GM18517 (cell line): ENCODE measurements around the gene TFDP1.
A peak's percentile ranks its signal among the peaks of the same experiment; 100 is the strongest.

Experiments used
- ATAC-seq: cut with Tn5 transposase; IDR thresholded peaks from one replicate; pipeline ENCODE4 v1.9.1; 2021; ENCODE audit warnings: mild to moderate bottlenecking, moderate library complexity; ENCODE audit not compliant: unreplicated experiment

The TFDP1 gene, protein sequence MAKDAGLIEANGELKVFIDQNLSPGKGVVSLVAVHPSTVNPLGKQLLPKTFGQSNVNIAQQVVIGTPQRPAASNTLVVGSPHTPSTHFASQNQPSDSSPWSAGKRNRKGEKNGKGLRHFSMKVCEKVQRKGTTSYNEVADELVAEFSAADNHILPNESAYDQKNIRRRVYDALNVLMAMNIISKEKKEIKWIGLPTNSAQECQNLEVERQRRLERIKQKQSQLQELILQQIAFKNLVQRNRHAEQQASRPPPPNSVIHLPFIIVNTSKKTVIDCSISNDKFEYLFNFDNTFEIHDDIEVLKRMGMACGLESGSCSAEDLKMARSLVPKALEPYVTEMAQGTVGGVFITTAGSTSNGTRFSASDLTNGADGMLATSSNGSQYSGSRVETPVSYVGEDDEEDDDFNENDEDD

DNA sequence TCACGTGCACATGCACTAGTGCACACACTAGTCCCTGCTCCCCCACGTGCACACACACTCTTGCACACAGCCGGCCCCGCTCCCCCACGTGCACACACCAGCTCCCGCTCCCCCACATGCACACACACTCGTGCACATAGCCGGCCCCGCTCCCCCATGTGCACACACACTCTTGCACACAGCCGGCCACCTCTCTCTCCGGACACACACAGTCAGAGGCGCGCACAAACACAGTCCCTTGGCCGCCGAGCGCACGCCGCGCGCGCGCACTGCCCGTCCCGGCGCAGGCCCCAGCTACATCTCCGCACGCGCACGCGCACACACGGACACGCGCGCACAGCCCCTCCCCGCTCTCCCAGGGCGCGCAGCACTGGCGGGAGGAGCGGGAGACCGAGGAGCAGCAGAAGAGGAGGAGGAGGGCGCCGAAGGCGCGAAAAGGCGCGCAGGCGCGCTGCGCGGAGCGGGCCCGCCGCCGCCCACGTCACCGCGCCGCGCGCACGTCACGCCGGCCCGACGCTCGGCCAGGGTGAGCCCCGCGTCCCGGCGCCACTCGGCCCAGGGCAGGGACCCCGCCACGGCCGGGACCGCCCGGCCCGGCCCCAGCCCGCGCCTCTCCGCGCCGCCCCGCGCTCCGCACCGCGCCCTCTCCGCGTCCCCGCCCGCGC lies at the start of gene TFDP1:
TFDP1 (plus strand) TSS at position 549 of the 665 bp plus-strand sequence. CDS start 1,085 bp downstream, outside the sequence.
- peak; percentile 82 for ATAC-seq

GRCh38 chr13:113535381-113535781 lies 49.2 kb upstream of the TFDP1 start:
- ATAC-seq: no peak

DNA sequence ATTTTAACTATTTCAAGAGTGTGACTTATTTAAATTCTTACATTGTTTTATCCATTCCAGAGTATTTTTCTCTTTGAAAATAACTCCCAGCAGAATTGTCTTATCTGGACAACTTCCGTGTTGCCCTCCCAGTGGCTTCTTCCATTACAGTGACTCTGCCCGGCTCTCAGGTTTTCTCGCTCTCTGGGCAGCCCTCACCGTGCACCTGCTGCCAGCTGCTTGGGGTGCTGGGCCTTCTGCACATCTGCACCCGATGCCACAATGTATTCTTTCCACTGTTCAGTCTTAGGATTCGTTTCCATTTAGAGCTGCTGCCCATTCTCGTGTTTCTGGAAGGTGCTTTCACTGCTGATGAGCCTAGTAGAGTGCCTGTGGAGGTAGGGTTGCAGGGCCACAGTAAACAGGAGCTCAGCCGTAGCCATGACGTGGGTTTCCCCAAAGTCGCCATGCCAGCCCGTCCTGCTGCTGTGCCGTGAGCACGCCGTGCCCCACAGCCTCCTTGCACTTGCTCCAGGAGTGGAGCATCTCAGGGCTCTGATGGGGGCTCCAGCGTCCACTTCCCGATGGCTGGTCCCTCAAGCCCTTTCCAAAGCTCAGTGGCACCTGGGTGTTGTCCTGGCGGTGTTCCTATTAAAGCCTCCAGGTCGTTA lies 48.0 kb upstream of the TFDP1 start:
- no peak for ATAC-seq

DNA sequence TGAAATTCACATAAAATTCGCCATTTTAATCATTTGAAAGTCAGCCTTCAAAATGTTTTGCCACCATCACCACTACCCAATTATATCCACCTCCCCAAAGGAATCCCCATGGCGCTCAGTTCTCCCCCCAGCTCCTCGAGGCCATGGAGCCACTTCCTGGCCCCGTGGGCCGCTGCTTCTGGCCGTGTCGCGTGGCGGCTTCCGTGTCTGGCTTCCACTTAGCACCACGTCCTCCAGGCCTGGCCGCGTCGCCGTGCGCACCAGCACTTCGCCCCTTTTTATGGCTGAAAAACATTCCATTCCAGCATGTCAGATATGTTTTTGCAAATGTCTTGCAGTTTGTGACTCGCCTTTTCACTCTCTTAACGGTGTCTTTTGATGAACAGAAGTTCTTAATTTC lies 47.3 kb upstream of the TFDP1 start:
- ATAC-seq: no peak

DNA sequence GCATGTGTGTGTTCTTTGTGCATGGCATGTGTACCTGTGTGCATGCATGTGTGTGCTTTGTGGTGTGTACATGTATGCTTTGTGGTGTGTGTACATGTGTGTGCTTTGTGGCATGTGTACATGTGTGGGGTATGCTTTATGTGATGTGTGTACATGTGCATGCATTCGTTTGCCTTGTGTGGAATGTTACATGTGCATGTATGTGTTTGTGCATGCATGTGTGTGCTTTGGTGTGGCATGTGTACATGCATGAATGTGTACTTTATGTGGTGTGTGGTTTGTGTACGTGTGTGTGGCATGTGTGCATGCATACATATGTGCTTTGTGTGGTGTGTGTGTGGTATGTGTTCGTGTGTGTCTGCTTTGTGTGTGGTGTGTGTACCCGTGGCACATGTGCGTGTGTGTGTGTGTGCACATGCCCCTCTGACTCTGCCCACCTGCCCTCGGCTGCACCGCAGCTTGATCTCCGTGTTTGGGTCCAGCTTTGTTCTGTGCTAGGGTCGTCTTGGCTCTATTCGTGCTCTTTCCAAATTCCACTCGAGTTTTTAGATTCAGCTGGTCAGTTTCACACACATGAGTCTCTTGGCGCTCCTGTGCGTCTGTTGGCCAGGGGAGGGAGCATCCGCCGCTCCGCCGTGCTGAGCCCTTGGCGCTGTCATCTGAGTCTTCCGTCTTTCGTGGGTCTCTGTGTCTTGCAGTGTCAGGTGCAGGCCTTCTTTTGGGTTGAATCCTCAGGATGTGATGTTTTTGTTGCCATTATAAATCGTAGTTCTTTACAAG lies 46.5 kb upstream of the TFDP1 start:
- no peak for ATAC-seq

DNA sequence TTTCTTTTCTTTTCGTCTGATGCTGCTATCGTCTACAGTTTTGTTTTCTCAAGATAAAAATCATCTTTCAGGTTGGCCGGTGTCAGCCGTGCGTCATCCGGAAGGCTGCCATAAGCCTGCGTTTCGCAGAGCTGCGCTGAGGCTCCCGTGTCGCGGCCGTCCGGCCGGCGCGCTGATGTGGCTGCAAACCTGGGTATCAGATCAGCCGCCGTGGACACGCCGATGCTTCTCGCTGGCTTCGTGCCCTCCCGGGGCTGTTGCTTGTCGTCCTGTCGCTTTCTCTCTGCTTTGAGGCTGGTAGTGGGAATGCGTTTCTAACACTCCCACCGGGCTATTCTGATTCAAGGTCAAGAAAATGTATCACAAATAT lies 45.9 kb upstream of the TFDP1 start:
- no peak for ATAC-seq

DNA sequence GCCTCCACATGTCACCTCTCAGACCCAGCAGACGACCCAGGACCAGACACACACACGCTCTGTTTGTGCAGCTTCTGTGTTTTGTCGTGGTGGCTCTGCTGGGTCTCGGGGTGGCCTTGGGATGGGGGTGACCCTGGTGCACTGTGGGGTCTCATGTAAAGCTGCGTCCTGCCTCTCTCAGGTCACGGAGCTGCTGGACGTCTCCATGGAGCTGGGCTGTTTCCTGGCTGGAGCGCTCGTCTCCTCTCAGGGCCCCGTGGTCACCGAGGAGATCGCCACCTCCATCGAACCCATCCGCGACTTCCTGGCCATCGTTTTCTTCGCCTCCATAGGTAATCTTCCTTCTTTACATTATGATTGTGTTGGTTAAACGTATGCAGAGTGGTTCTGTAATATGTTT lies 45.4 kb upstream of the TFDP1 start:
- no peak for ATAC-seq

GRCh38 chr13:113539822-113540221 lies 44.7 kb upstream of the TFDP1 start:
- no peak for ATAC-seq

DNA sequence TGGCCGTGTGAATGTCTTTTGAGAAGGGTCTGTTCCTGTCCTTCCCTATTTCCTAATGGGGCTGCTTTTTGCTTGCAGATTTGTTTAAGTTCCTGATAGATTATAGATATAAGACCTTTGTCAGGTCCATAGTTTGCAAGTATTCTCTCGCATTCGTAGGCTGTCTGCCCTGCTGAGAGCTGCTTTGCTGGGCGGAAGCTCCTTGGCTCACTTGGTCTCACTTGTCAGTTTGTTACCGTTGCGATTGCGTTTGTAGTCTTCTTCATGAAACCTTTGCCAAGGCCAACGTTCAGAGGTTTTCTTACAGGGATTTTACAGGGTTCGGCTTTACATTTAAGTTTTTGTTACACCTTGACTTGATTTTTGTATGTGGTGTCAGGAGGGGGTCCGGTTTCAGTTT lies 44.0 kb upstream of the TFDP1 start:
- no peak for ATAC-seq

- ATAC-seq: no peak
Observed at GRCh38 chr13:113542751-113543424, 41.7 kb upstream of the TFDP1 start.

DNA sequence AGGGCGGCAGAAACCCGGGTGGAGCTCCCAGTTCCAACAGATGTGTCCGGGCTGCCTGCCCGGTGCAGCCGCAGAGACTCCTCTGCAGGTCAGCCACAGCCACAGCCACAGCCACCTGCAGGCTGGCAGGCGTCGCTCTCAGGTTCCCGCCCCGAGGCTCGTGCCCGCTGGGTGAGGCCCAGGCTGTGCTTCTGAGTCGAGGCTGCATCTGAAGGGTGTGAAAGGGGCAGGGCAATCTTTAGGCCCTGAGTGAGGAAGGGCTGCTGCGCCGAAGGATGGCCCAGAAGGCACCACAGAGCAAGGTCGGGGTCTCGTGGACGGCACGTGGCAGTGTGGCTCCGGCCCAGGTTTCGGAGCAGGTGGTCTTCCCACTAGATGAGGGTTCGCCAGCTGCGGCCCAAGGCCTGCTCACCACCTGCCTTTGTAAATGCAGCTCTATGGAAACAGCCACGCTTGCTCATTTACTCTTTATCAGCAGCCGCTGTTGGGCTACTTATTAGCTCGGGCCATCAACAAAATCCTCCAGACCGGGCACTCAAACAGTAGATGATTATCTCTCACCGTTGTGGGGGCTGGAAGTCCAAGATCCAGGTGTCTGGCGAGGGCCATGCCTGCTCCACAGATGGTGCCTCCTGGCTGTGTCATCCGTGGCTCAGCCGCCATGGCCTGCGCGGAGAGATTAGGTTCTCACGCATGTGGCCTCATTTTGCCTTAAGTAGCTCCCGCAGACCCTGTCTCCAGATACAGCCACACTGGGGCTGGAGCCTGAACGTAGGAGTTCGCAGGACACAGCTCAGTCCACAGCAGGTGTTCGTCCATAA lies 40.3 kb upstream of the TFDP1 start:
- ATAC-seq: no peak

DNA sequence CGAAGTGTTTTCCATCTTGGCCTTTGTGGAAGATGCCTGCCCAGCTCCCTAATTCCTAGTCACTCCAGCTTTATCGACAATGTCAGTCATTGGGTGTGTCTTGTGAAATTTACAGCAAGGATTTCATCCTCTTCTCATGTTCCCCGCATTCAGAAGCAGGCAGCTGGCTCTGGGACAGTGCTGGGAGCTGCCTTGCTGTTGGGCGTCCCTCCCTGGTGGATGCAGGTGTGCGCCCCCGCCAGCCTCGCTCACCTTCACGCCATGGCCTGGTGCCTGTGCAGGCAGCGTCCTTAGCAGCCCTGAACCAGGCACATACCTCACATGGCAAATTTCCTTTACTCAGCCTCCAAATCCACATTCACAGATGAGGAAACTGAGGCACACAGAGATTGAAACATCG lies 39.7 kb upstream of the TFDP1 start:
- no peak for ATAC-seq

GRCh38 chr13:113545455-113545930 lies 39.1 kb upstream of the TFDP1 start:
- no peak for ATAC-seq

- no peak for ATAC-seq
Observed at GRCh38 chr13:113545931-113546516, 38.5 kb upstream of the TFDP1 start.

DNA sequence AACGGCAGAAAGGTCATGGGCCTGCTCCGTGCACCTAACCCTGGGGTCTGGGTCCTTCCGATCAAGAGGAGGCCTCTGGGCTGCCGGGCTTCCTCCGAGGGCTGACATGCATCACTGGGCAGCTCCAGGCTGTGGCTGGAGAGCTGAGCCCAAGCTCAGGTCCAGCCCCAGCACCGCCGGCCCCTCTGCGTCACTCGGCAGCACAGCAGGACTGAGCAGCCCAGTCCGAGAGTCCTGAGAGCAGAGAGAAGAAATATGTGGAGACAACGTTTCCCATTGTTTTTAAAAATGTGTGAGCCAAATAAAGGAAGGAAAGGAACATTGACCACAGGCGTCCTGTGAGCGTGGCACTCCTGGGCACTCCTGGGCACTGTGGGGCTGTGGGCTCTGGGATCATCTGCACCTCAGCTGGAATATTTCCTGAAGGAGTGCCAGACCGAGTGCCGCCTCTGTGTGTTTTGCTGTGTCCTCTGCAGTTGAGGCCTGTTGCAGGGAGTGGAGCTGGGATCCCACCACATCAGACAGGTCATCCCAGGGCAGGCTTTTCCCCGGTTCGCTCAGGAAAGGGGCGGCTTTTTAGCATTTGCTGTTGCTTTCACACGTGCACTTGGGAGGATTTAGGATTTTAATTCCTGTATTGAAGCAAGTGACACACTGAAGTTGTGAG lies 37.8 kb upstream of the TFDP1 start:
- ATAC-seq: no peak

GRCh38 chr13:113547238-113547971 lies 37.1 kb upstream of the TFDP1 start:
- no peak for ATAC-seq

GRCh38 chr13:113548171-113548641 lies 36.3 kb upstream of the TFDP1 start:
- ATAC-seq: no peak
